ENCODE measurements around the gene SIDT2.
"Not testable (repeated sequence)": the region's sequence is repeated elsewhere in the genome, so short reads cannot be mapped to it uniquely, and the experiment has no call there.

DNA sequence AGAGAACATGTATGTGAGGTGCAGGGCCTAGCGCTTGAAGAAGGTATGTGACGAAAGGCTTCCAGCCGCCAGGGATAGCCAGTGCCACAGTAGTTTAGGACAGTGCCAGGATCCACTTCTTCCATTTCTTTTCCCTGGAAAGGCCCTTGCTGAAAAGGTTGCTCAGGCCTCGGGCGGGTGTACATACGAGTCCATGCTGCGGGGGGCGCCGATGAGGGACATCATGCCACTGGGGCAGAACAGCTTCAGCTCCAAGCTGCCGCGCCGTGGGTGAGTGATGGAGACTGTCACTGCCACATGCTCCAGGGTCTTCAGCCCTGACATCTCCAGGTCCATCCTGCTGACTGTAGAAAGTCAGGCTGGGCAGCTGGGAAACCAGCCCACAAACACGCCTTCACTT lies 30.2 kb downstream of the SIDT2 start:
- TF ChIP-seq, protein P1, sequence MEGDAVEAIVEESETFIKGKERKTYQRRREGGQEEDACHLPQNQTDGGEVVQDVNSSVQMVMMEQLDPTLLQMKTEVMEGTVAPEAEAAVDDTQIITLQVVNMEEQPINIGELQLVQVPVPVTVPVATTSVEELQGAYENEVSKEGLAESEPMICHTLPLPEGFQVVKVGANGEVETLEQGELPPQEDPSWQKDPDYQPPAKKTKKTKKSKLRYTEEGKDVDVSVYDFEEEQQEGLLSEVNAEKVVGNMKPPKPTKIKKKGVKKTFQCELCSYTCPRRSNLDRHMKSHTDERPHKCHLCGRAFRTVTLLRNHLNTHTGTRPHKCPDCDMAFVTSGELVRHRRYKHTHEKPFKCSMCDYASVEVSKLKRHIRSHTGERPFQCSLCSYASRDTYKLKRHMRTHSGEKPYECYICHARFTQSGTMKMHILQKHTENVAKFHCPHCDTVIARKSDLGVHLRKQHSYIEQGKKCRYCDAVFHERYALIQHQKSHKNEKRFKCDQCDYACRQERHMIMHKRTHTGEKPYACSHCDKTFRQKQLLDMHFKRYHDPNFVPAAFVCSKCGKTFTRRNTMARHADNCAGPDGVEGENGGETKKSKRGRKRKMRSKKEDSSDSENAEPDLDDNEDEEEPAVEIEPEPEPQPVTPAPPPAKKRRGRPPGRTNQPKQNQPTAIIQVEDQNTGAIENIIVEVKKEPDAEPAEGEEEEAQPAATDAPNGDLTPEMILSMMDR (CRISPR knock-in tag; IDR thresholded peaks at IDR 0.05): not testable (repeated sequence)
- not testable (repeated sequence) for TF ChIP-seq RELA (CRISPR knock-in tag; IDR thresholded peaks at IDR 0.05); ZNF274 (CRISPR knock-in tag; IDR thresholded peaks at IDR 0.05); HES4 (CRISPR knock-in tag; IDR thresholded peaks at IDR 0.05; ENCODE audit: borderline replicate concordance); JUNB (CRISPR knock-in tag; IDR thresholded peaks at IDR 0.05; ENCODE audit: borderline replicate concordance); CEBPB (IDR thresholded peaks at IDR 0.05; ENCODE audit: borderline replicate concordance, low read depth, low read length); ZNF564 (CRISPR knock-in tag; IDR thresholded peaks at IDR 0.05); ZNF232 (CRISPR knock-in tag; IDR thresholded peaks at IDR 0.05; ENCODE audit: borderline replicate concordance)
- TF ChIP-seq, protein P2, sequence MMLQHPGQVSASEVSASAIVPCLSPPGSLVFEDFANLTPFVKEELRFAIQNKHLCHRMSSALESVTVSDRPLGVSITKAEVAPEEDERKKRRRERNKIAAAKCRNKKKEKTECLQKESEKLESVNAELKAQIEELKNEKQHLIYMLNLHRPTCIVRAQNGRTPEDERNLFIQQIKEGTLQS (CRISPR knock-in tag; IDR thresholded peaks at IDR 0.05): not testable (repeated sequence)
- TF ChIP-seq, protein P3, sequence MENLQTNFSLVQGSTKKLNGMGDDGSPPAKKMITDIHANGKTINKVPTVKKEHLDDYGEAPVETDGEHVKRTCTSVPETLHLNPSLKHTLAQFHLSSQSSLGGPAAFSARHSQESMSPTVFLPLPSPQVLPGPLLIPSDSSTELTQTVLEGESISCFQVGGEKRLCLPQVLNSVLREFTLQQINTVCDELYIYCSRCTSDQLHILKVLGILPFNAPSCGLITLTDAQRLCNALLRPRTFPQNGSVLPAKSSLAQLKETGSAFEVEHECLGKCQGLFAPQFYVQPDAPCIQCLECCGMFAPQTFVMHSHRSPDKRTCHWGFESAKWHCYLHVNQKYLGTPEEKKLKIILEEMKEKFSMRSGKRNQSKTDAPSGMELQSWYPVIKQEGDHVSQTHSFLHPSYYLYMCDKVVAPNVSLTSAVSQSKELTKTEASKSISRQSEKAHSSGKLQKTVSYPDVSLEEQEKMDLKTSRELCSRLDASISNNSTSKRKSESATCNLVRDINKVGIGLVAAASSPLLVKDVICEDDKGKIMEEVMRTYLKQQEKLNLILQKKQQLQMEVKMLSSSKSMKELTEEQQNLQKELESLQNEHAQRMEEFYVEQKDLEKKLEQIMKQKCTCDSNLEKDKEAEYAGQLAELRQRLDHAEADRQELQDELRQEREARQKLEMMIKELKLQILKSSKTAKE (CRISPR knock-in tag; IDR thresholded peaks at IDR 0.05; ENCODE audit: borderline replicate concordance): not testable (repeated sequence)

Measured in HepG2 (cell line).